ACC112 (cell line): ENCODE measurements around the gene CACNA1B.
"Not testable (repeated sequence)": the region's sequence is repeated elsewhere in the genome, so short reads cannot be mapped to it uniquely, and the experiment has no call there.

Experiments
- H2AFZ ChIP-seq: fragments of 200-600 bp; sonication (generic); one replicate; pipeline ENCODE4 v1.6.0; 2017; ENCODE audit warnings: antibody characterized with exemption, low read length; ENCODE audit not compliant: unreplicated experiment
- H3K27ac ChIP-seq: fragments of 200-600 bp; sonication (generic); 2 replicates; pipeline ENCODE4 v1.5.1; 2014; ENCODE audit warnings: low read depth, mild to moderate bottlenecking, antibody characterized with exemption, low read length, moderate library complexity
- H3K27me3 ChIP-seq: fragments of 200-600 bp; sonication (generic); 2 replicates; pipeline ENCODE4 v1.6.1; 2014; ENCODE audit warnings: mild to moderate bottlenecking, antibody characterized with exemption, low read length, moderate library complexity, mixed read lengths; ENCODE audit not compliant: insufficient read depth
- H3K36me3 ChIP-seq: fragments of 200-600 bp; sonication (generic); 2 replicates; pipeline ENCODE4 v1.6.1; 2016; ENCODE audit warnings: mild to moderate bottlenecking, antibody characterized with exemption, low read length, moderate library complexity, mixed read lengths; ENCODE audit not compliant: insufficient read depth
- H3K4me1 ChIP-seq: fragments of 200-600 bp; sonication (generic); one replicate; pipeline ENCODE4 v1.6.1; 2016; ENCODE audit warnings: low read length, mixed read lengths; ENCODE audit not compliant: insufficient read depth, unreplicated experiment, control insufficient read depth
- H3K4me3 ChIP-seq: fragments of 200-600 bp; sonication (generic); 2 replicates; pipeline ENCODE4 v1.5.1; 2014; ENCODE audit warnings: mild to moderate bottlenecking, low read depth, low read length
- H3K79me2 ChIP-seq: fragments of 200-600 bp; sonication (generic); one replicate; pipeline ENCODE4 v1.6.0; 2016; ENCODE audit warnings: low read length; ENCODE audit not compliant: control insufficient read depth, unreplicated experiment, insufficient read depth

The CACNA1B gene

DNA sequence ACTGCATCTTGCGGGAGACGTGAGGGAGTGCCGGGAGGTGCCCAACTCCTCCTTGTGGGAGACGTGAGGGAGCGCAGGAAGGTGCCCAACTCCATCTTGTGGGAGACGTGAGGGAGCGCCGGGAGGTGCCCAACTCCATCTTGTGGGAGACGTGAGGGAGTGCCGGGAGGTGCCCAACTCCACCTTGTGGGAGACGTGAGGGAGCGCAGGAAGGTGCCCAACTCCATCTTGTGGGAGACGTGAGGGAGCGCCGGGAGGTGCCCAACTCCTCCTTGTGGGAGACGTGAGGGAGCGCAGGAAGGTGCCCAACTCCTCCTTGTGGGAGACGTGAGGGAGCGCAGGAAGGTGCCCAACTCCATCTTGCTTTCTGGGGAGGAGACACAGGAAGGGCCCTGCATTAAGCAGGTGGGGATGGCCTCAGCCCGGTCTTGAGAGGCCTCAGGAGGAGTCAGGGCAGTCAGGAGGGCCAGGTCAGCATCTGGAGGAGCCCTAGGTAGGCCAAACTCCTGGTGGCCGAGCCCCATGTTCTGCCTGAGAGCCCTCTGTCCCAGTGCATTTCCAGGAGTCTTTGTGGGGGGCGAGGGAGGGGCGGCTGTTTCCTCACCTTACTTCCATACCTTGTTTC lies 236.2 kb downstream of the CACNA1B start:
- H3K4me1 ChIP-seq, H2AFZ ChIP-seq, H3K4me3 ChIP-seq, H3K79me2 ChIP-seq, H3K36me3 ChIP-seq, H3K27me3 ChIP-seq, H3K27ac ChIP-seq: not testable (repeated sequence)

DNA sequence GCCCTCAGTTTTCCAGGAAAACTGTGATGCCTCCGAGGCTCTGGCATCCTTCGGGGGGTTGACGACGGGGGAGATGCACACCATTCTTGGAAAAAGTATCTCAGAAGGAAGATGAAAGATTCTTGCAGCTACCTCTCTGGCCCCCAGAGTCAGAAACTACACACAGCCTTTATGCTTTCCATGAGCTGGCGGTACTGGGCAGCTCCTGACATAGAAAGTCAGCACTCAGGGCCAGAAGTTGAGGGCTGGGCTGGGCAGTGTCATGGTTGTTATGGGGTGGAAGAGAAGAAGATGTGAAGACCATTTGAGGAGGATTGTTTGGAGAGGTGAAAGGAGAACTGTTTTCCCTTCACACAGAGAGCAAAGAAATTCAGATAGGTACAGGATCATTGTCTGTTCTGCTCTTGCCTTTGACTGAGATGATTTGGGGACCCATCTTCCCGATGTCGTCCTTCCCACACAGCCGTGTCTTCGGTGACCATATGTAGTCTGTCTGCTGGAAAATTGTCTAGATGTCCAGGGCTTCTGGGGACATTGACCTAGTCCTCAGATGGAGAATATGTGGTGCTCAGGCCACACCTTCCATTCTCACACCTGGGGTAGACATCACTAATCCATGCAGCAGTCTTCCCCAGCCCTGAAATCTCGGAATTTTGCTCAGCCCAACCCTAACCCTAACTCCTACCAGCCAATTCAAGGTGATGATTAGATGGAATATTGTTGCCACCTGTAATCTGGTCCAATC lies 237.1 kb downstream of the CACNA1B start:
- Histone ChIP-seq H3K27me3 (no peaks in the 10 kb centered on the region), H3K27ac (no peak overlapping the region), H2AFZ (no peak overlapping the region), H3K4me3 (no peak overlapping the region), H3K36me3 (no peaks in the 10 kb centered on the region), H3K4me1 (no peaks in the 10 kb centered on the region), H3K79me2 (no peaks in the 10 kb centered on the region)

DNA sequence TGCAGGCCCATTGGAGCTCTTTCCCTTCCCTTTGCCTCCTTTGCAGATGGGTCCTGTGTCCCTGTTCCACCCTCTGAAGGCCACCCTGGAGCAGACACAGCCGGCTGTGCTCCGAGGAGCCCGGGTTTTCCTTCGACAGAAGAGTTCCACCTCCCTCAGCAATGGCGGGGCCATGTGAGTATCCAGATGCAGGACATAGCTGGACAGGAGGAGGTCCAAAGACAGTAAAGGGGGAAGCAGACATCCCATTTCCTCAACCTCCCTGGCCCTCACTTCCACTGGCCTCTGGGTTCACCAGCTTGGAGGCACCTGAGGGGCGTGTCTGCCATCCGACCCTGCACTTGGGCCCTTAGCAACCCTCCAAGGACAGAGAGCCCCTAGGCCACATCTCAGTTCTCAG lies 237.9 kb downstream of the CACNA1B start:
- no peak overlapping the region for H2AFZ ChIP-seq
- no peaks in the 10 kb centered on the region for H3K27me3 ChIP-seq
- H3K4me1 ChIP-seq = no peaks in the 10 kb centered on the region
- no peak overlapping the region for H3K4me3 ChIP-seq
- no peaks in the 10 kb centered on the region for H3K79me2 ChIP-seq
- H3K27ac ChIP-seq = no peak overlapping the region
- no peaks in the 10 kb centered on the region for H3K36me3 ChIP-seq

DNA sequence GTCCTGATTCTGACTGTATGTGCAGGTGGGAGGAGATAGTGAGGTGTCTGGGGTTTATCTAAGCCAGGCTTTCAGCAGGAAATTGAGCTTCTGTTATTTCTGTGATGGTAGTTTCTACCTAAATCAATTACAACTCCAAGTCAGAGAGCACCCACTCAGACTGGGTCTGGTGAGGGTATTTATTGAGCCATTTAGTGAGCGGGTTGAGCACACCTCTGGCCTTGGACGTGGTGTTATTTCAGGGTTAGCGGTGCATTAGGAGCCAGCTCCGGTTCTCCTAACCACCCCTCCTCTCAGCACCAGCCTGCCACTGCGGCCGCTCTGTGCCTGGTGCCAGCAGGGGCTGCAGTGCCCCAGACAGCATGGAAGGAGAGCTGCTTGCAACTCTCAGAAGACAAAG lies 238.9 kb downstream of the CACNA1B start:
- Histone ChIP-seq H3K4me3 (no peak overlapping the region), H3K36me3 (no peaks in the 10 kb centered on the region), H3K4me1 (no peaks in the 10 kb centered on the region), H3K27me3 (no peaks in the 10 kb centered on the region), H2AFZ (no peak overlapping the region), H3K27ac (no peak overlapping the region), H3K79me2 (no peaks in the 10 kb centered on the region)

DNA sequence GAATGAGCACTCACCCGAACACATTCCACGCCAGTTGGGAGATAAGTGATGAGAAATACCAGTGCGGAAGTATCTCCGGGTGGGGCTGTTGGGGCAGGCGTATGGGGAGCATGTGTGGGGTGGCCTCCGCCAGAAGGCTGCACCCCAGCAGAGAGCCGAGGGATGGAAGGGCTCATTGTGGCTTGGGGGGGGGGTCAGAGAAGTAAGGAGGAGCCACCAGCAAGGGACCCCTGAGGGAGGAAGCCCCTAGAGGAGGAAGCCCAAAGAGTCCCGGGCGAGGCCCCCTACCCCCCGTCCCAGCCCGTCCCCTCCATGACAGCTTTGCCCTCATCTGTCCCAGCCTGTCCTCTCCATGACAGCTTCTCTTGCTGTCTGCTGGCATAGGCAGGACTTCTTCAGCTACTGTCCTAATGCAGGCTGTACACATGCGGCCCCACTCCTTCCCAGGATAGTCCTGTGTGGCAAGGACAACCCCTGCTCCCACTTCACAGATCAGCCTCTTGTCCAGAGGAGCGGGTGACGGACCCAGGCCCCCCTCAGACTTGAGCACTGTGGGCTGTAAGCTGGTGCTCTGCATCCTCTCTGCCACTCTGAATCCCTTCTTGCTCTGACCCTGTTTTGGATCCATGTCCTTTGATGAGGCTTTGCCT lies 239.6 kb downstream of the CACNA1B start:
- no peaks in the 10 kb centered on the region for H3K27me3 ChIP-seq

DNA sequence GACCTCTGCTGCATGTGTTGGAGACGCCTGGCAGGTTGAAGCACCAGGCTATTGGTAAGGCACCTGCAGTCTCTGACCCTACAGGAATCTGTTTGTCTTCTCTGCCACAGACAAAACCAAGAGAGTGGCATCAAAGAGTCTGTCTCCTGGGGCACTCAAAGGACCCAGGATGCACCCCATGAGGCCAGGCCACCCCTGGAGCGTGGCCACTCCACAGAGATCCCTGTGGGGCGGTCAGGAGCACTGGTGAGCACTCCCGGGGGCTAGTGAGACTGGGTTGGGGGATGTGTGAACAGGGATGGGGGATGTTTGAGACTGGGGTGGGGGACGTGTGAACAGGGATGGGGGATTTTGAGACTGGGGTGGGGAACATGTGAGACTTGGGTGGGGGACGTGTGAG lies 240.3 kb downstream of the CACNA1B start:
- H3K36me3 ChIP-seq = no peaks in the 10 kb centered on the region
- H3K27me3 ChIP-seq = no peaks in the 10 kb centered on the region
- H3K4me1 ChIP-seq = no peaks in the 10 kb centered on the region
- H3K4me3 ChIP-seq = no peak overlapping the region
- H3K79me2 ChIP-seq = no peaks in the 10 kb centered on the region
- H2AFZ ChIP-seq = no peak overlapping the region
- H3K27ac ChIP-seq = no peak overlapping the region

More for the DNA sequence above, 239.6 kb downstream of the CACNA1B start:
- Histone ChIP-seq H3K4me3 (no peak overlapping the region), H3K27ac (no peak overlapping the region), H3K79me2 (no peaks in the 10 kb centered on the region), H2AFZ (no peak overlapping the region), H3K36me3 (no peaks in the 10 kb centered on the region), H3K4me1 (no peaks in the 10 kb centered on the region)

DNA sequence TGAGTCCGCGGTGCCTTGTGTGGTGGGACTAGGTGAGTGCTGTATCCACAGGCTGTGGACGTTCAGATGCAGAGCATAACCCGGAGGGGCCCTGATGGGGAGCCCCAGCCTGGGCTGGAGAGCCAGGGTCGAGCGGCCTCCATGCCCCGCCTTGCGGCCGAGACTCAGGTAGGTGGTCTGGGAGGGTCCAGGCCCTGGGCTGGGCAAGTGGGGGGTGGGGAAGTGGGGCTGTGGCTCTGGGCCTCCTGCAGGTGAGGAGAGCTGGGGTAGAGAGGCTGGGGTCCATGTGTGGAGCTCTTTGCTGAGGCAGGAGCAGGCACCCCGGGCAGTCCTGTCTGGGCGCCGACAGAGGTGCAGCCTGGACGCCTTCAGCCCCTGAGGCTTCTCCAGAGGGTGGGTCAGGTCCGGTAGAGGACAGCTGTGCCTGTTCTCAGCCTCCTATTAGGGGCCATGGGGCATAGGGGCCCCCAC lies 241.1 kb downstream of the CACNA1B start:
- no peaks in the 10 kb centered on the region for H3K27me3 ChIP-seq
- H2AFZ ChIP-seq = no peak overlapping the region
- no peaks in the 10 kb centered on the region for H3K79me2 ChIP-seq
- H3K27ac ChIP-seq = no peak overlapping the region
- no peaks in the 10 kb centered on the region for H3K4me1 ChIP-seq
- no peak overlapping the region for H3K4me3 ChIP-seq
- H3K36me3 ChIP-seq = no peaks in the 10 kb centered on the region

DNA sequence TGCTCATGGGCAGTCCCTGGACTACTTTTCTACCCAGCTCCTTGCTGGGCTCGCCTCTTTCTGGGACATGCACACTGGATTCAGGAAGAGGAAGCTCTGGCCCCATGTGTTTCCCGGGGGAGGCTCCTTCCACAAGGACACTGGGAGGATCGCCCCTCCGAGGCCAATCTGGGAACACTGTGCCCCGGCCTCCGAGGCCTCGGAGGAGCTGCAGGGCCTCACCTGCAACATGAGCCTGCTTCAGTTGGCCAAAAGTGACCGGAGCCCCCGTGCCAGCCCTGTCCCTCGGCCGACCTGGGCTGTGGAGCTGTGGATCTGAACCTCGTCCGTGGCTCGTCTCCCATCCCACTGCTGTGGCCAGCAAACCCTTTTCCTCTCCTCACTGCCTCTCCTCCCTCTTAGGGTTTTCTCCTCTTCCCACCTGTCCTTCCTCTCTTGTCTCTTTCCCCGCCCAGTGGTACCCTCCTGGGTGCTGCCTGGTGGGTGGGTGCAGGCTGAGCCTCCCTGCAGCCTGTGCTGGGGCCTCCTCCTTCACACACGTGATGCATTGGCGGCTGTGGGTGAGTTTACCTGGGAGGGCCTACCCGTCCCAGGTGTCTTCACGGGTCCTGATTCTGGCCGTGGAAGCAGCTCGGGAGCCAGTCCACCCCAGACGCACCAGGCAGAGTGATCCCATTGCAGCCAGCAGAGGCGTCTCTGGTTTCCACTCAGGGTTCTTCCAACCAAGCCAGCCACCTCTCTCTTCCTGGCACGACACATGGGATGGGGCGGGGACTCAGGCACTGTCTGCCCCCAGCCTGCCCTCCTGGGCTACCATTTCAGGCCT lies 241.8 kb downstream of the CACNA1B start:
- Histone ChIP-seq H3K4me3 (no peak overlapping the region), H3K27me3 (no peaks in the 10 kb centered on the region), H3K79me2 (no peaks in the 10 kb centered on the region), H3K36me3 (no peaks in the 10 kb centered on the region), H2AFZ (no peak overlapping the region), H3K4me1 (no peaks in the 10 kb centered on the region), H3K27ac (no peak overlapping the region)

DNA sequence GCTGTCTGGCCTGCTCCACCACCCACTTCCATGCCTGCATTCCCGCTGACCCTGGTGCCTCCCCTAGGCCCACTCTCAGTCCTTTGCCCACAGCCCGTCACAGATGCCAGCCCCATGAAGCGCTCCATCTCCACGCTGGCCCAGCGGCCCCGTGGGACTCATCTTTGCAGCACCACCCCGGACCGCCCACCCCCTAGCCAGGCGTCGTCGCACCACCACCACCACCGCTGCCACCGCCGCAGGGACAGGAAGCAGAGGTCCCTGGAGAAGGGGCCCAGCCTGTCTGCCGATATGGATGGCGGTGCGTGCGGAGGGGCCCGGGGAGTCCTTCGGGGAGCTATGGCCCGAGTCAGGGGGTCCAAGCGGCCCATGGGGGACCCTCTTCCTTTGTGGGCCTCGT lies 242.5 kb downstream of the CACNA1B start:
- no peaks in the 10 kb centered on the region for H3K27me3 ChIP-seq
- no peak overlapping the region for H3K27ac ChIP-seq
- H3K4me3 ChIP-seq = no peak overlapping the region
- H3K36me3 ChIP-seq = no peaks in the 10 kb centered on the region
- no peak overlapping the region for H2AFZ ChIP-seq
- no peaks in the 10 kb centered on the region for H3K79me2 ChIP-seq
- H3K4me1 ChIP-seq = no peaks in the 10 kb centered on the region

DNA sequence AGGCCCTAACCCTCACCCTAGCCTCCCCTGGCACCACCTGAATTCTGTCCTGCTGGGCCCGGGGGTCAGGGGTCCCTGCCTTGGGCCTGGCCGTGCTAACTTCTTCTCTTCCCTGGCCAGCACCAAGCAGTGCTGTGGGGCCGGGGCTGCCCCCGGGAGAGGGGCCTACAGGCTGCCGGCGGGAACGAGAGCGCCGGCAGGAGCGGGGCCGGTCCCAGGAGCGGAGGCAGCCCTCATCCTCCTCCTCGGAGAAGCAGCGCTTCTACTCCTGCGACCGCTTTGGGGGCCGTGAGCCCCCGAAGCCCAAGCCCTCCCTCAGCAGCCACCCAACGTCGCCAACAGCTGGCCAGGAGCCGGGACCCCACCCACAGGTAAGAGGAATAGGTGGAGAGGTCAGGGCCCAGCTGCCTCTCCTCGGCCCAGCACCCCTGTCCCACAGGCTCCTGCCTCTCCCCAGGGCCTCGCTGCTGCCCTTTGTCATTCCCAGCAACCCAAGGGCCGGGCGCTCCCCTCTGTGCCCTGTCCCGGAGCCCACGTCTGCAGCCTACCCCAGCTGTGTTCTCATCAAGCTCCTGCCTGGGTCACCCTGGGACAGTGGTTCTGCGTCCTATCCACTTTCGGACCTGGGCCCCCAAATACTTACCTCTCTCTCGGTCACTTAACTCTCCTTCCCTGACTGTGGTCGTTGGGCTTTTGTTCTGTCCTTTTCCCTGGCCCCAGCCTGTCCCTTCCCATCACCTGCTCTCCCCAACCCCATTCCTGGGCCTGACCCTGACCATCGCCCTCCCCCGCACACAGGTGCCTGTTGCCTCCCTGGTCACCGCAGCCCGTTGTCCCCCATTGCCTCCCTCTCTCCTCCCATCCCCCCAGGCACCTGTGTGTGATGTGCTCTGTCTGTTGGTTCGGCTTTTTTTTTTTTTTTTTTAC lies 243.2 kb downstream of the CACNA1B start:
- no peak overlapping the region for H2AFZ ChIP-seq
- H3K27me3 ChIP-seq = no peaks in the 10 kb centered on the region
- H3K4me3 ChIP-seq = no peak overlapping the region
- H3K27ac ChIP-seq = no peak overlapping the region
- H3K4me1 ChIP-seq = no peaks in the 10 kb centered on the region
- no peaks in the 10 kb centered on the region for H3K36me3 ChIP-seq
- H3K79me2 ChIP-seq = no peaks in the 10 kb centered on the region
